HG02623 (cell line): ENCODE results near the gene CAPN12.
"Not testable (repeated sequence)": the region's sequence is repeated elsewhere in the genome, so short reads cannot be mapped to it uniquely, and the experiment has no call there.

Source experiments
- ATAC-seq: cut with Tn5 transposase; IDR thresholded peaks from one replicate; pipeline ENCODE4 v1.9.1; 2021; ENCODE audit warnings: moderate library complexity; ENCODE audit not compliant: unreplicated experiment

The CAPN12 gene, protein sequence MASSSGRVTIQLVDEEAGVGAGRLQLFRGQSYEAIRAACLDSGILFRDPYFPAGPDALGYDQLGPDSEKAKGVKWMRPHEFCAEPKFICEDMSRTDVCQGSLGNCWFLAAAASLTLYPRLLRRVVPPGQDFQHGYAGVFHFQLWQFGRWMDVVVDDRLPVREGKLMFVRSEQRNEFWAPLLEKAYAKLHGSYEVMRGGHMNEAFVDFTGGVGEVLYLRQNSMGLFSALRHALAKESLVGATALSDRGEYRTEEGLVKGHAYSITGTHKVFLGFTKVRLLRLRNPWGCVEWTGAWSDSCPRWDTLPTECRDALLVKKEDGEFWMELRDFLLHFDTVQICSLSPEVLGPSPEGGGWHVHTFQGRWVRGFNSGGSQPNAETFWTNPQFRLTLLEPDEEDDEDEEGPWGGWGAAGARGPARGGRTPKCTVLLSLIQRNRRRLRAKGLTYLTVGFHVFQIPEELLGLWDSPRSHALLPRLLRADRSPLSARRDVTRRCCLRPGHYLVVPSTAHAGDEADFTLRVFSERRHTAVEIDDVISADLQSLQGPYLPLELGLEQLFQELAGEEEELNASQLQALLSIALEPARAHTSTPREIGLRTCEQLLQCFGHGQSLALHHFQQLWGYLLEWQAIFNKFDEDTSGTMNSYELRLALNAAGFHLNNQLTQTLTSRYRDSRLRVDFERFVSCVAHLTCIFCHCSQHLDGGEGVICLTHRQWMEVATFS

DNA sequence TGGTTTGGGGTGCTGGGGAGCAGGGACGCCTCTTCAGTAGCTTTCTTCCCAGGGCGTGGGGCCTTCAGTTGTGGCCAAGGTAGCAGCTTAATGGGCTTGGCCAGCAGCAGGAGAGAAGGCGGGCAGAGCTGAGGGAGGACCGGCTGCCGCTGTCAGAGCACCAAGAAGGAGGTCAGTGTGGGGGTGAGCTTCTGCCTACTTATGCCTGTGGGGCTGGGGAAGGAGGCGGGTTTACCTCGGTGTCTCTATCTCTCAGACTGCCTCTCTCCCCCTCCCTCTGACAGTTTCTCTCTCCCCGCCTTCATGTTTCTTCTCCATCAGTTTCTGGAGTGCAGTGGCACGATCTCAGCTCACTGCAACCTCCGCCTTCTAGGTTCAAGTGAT is at the start of gene CAPN12:
TSS of gene CAPN12 (minus strand) at position 177 of the 384 bp plus-strand sequence. CDS start 309 bp downstream, outside the sequence.
- no peak for ATAC-seq

DNA sequence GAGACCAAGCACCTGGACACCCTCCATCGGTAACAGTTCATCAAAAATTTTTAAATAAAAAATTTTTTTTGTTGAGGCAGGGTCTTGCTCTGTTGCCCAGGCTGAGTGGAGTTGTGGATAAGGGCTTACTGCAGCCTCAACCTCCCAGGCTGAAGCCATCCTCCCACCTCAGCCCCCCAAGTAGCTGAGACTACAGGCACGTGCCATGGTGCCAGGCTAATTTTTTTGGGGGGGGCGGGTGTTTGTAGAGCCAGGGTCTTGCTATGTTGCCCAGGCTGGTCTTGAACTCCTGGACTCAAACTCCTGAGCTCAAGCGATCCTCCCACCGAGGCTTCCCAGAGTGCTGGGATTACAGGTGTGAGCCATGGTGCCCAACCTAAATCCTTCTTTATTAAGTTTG is 49.4 kb upstream of the CAPN12 start:
- no peak for ATAC-seq

DNA sequence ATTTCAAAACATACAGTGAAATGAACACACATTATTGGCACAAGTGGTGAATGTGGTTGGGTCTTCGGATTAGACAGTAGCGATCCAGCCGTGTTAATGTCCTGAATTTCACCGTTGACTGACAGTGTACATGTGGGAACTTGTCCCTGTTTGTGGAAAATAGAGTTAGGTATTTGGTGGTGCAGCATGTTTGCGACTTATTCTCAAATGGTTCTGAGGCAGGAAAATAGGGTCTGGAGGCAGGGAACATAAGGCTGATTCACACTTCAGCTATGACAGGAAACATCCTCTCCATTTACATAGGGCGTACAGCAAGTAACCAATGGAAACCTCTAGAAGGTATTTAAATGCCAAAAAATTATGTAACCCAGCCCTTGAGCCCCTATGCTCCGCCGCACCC is 48.9 kb upstream of the CAPN12 start:
- ATAC-seq = no peak

DNA sequence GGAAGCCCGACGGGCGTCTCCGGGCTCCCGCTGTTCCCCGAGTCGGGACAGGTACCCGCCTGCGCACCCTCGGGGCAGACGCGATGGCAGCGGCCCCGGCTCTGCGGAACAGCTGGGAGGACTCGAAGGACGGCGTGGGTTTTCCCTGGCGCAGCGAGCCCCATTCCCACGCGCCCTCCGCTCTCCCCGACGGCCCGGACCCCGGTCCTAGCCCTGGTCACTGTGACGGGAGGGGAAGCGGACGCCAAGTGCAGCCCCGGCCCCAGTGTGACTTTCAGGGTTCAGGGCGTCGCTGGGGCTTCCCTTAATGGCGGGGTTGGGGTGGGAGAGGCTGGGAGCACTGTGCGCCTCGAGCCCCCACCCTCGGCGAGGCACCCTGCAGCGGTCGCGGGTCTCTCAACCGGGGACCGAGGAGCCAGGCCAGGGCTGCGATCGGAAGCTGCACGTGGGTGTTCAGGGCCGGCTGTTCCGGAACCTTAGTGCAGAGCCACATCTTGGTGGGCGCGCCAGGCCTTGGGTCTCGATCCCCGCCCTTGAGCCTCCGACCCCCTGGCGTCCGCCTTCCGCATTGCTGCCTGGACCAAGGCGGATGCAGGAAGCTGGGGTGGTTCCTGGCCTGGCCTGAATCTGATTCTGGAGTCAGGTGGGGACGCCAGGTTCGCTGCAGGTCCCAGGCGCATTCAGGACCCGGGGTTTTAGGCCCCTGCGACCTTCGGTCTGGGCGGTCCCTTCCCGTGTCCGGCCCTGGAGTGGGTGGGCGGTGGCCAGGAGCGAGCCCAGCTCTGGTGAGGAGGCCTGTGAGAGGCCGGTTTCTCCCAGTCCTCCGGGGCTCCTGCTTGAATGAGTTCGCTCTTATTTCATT is 48.2 kb upstream of the CAPN12 start:
- ATAC-seq = no peak

DNA sequence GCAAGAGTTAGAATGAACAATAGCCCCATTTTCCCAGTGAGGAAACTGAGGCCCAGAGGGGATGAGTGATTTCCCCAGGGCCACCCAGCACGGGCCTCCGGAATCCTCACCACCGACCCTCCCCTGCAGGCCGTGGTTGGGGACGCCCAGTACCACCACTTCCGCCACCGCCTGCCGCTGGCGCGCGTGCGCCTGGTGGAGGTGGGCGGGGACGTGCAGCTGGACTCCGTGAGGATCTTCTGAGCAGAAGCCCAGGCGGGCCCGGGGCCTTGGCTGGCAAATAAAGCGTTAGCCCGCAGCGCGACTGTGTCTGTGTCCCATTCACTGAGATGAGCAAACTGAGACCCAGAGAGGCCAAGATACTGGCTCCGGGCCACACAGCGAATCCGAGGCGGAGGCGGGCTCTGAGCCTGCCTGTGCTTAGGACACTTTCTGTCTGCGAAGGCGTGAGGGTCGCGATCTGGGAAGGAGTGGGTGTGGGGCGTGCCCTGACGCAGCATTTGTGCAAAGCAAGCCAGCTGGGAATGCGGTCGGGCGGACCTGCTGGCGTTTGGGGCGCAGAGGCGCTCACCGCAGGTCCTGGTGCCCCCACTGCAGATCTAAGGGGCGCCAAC is 47.3 kb upstream of the CAPN12 start:
- peak; percentile 60 for ATAC-seq

DNA sequence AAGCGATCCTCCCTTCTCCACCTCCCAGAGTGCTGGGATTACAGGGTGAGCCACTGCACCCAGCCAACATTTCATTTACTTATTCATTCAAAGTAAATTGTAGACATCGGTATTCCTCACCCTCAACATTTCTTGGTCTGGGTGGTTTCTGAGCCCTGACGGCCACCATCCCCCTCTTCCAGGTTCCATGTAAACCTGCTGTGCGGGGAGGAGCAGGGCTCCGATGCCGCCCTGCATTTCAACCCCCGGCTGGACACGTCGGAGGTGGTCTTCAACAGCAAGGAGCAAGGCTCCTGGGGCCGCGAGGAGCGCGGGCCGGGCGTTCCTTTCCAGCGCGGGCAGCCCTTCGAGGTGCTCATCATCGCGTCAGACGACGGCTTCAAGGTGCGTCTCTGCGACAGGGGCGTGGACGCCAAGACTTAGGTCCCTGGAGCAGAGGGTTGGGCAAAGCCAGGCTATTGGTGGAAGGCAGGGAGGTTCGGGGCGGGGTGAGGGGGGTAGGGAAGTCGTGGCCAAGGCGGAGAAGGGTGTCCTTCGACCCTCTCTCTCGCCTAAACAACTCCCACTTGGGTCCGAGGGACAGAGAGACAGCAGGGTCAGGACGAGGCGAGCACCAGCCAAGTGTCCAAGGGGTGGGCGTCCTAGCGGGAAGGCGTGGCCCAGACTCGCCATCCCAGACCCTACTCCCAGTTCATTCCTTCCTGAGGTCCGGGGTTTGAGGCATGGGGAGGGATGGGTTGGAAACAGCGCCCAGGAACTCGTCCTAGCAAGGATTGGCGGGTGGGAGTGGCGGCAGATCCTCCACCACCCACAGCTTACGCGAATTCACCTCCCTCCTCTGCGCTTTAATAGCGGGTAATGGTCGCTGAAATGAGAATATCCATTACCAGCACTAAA is 46.5 kb upstream of the CAPN12 start:
- not testable (repeated sequence) for ATAC-seq

DNA sequence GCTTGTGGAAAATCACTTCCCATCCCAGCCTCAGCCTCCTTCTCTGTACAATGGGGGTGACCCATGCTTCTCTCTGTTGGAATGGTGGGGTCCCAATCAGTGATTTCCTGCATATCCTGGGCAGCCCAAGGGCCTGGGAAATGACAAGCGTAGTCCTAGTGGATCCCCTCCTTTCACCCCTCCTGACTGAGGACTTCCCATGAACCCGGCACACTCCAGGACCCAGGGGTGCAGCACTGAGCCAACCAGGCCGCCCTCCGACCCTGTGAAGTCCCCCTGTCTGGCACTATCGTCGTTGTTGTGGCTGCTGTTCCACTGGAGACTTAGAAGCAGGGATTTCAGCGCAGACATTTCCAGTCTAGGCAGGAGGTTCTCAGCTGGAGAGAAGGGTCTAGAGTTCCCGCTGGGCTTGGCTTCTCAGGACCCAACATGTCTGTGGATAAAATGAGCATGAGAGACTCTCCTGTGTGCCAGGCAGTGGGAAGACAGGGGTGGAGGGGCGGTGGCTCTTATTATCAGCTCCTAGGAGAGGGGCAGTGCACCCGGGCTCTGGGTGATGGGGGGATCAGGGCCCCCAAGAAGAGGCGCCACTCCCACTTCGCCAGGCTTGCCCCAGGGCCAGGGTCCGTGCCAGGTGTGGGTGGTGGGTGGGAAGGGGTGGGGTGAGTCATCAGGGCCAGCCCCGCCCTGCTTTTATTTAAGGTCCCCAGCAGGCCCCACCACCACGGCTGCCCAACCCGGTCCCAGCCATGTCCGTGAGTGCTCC is 44.4 kb upstream of the CAPN12 start, which contains the start of gene LGALS7B:
TSS of gene LGALS7B (plus strand) at position 723 of the 766 bp plus-strand sequence. CDS start at position 750, 27 bp downstream.
- ATAC-seq = no peak

DNA sequence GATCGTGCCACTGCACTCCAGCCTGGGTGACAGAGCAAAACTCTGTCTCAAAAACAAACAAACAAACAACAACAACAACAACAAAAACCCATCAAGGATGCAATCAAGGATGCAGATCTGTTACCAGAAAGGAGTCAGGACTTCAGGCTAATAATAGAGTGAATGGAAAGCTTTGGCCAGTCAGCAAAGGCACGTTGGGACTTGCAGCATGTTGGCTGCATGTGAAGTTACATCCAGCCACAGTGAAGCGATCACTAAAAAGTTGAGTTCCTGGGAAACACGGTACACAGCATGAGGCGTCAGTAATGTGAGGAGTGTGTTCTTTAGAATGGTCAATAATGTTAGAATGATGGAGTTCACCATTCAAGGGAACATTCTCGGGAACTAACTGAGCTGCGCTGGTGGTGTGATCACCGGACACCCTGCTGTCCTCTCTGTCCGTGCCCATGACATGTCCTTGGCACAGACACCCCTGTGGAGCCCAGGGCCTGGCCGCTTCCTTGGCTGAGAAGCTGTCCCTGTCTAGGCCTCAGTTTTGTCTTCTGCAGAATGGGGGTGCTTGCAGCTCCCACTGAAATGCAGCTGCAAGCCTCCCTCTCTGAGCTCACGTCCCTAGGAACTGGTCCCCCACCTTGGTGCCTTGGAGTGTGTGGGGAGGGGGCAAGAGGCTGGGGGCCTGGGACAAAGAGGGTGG is 42.4 kb upstream of the CAPN12 start:
- ATAC-seq = no peak

DNA sequence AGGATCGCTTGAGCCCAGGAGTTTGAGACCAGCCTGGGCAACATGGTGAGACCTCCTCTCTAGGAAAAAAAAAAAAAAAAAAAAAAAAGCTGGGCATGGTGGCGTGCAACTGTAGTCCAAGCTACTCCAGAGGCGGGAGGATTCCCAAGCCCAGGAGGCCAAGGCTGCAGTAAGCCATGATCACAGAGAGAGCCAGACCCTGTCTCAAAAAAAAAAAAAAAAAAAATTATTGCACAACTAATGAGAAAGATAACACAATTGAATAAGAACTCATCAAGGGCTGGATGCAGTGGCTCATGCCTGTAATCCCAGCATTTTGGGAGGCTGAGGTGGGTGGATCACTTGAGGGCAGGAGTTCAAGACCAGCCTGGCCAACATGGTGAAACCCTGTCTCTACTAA is 41.8 kb upstream of the CAPN12 start:
- not testable (repeated sequence) for ATAC-seq

DNA sequence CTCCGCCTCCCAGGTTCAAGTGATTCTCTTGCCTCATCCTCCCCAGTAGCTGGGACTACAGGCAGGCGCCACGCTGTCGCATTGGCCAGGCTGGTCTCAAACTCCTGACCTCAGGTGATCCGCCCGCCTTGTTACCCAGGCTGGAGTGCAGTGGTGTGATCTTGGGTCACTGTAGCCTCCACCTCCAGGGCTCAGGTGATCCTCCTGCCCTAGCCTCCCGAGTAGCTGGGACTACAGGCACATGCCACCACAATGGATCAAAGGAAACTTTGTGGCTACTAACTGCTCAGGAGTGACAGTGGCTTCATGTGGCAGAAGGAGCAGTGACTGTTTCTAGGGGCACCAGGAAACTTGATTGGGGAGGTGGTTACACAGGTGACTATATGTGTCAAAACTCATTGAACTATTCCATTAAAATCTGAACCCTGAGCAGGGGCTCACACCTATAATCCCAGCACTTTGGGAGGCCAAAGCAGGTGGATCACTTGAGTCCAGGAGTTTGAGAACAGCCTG is 41.0 kb upstream of the CAPN12 start:
- ATAC-seq = no peak

DNA sequence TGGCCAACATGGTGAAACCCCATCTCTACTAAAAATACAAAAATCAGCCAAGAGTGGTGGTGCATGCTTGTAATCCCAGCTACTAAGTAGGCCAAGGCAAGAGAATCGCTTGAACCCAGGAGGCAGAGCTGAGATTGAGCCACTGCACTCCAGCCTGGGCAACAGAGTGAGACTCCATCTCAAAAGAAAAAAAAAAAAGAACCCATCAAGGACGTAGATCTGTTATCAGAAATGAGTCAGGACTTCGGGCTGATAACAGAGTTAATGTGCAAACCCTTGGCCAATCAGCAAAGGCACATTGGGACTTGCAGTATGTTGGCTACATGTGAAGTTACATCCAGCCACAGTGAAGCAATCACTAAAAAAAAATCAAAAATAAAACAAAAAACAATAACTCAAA is 40.0 kb upstream of the CAPN12 start:
- ATAC-seq = no peak

DNA sequence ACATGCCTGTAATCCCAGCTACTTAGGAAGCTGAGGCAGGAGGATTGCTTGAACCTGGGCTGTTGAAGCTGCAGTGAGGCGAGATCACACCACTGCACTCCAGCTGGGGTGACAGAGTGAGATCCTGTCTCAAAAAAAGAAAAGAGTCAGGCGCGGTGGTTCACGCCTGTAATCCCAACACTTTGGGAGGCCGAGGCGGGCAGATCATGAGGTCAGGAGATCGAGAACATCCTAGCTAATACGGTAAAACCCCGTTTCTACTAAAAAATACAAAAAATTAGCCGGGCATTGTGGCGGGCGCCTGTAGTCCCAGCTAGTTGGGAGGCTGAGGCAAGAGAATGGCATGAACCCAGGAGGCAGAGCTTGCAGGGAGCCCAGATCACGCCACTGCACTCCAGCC is 37.9 kb upstream of the CAPN12 start:
- ATAC-seq = not testable (repeated sequence)

DNA sequence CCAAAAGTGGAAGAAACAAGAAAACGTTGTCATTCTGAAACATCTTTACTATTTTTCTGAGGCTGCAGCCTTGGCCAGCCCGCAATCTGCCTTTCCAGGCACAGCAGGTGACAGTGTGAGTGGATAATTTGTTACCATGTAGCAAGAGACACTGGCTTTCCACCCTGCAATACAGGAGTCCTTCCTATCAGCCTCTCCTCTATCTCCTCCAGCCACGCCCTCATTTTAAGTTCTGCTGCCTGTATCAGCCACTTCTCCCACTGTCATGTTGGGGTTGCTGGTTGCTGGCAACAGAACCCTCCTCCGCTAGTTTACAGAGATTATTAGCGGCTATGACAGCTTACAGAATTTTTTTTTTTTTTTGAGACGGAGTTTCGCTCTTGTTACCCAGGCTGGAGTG is 36.8 kb upstream of the CAPN12 start:
- ATAC-seq = no peak

DNA sequence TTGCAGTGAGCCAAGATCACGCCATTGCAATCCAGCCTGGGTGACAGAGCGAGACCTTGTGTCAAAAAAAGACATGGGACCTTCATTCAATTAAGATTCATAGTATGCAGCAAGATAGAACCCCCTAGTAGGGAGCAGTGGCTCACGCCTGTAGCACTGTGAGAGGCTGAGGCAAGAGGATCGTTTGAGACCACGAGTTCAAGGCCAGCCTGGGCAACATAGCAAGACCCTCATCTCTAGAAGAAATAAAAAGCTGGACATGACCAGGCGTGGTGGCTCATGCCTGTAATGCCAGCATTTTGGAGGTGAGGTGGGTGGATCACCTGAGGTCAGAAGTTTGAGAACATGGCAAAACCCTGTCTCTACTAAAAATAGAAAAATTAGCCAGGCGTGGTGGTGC is 36.2 kb upstream of the CAPN12 start:
- ATAC-seq = no peak

DNA sequence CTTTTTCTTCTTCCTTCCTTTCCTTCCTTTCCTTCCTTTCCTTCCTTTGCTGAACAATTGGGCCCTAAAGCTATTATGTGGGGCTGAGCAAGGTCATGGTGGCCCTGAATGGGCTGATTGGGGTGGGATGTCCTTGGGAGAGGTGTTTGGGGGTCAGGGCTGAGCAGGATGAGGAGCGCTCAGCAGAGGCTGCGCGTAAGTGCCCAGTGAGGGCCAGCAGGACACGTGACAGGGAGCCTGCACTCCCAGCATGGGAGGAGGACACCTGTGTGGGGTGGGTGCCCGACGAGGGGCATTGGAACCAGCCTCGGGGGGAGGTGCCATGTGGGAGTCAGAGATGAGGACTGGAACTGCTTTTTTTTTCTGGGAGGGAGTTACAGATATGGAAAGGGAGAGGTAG is 34.5 kb upstream of the CAPN12 start:
- ATAC-seq = no peak

DNA sequence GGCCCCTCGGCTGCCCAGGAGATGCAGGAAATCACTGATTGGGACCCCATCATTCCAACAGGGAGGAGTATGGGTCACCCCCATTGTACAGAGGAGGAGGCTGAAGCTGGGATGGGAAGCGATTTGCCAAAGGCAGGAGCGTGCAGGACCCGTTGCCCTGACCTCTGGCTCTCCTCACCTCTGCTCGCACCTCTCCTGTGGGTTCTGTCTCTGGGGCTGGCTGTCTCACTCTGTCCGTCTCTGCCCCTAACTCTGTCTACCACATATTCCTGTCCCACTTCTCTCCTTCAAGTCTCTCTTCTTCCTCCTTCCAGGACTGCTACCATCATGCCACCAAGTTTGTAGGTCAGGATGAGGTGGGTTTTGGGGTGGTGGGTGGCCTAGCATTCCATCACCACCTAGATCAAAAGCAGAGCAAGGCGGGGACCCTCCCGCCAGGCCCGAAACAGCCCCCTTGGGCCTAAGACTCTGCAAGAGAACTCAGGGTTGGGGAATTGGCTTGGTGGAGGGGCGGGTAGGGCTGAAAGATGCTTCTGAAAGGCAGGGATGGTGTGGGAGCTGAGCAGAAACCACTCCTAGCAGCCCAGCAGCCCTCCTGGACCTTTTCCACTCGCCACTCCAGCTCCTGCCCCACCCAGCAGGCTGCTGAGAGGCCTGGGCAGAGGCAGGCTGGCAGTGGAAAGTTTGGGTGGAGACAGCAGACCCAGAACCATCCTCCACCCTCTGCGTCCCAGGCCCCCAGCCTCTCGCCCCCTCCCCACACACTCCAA is 30.1 kb upstream of the CAPN12 start:
- ATAC-seq = no peak

DNA sequence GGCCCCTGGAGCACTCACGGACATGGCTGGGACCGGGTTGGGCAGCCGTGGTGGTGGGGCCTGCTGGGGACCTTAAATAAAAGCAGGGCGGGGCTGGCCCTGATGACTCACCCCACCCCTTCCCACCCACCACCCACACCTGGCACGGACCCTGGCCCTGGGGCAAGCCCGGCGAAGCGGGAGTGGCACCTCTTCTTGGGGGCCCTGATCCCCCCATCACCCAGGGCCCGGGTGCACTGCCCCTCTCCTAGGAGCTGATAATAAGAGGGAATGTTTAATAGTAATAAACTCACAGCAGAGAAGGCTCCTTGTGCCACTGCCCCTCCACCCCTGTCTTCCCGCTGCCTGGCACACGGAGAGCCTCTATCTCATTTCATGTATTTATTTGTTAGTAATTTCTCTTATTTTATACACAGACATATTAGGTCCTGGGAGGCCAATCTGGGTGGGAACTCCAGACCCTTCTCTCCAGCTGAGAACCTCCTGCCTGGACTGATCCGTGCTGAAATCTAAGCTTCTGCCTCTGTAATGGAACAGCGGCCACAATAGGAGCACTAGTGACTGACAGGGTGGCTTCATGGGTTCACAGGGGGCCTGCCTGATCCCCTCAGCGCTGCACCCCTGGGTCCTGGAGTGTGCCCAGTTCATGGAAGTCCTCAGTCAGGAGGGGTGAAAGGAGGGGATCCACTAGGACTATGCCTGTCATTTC is 29.3 kb upstream of the CAPN12 start, which contains the start of gene LGALS7:
TSS of gene LGALS7 (minus strand) at position 49 of the 709 bp plus-strand sequence. CDS start at position 24, 25 bp downstream.
- no peak for ATAC-seq
